NB4 (cell line): Measurements from ENCODE around the gene TP53.

Experiments
- DNase-seq: peaks from one replicate; pipeline ENCODE4 v3.0.0; 2010; ENCODE audit warnings: low read depth
- H3K4me3 ChIP-seq: one replicate; pipeline ENCODE4 v1.5.1; 2011; ENCODE audit warnings: mild to moderate bottlenecking, low read depth, low read length, moderate library complexity
- CTCF ChIP-seq: IDR thresholded peaks from one replicate; pipeline ENCODE4 v1.5.1; 2012; ENCODE audit warnings: low read depth, low read length
- MYC ChIP-seq: IDR thresholded peaks from 2 replicates; pipeline ENCODE4 v1.6.1; 2011; ENCODE audit warnings: low read depth, low read length
- POLR2A ChIP-seq: IDR thresholded peaks from 2 replicates; pipeline ENCODE4 v1.6.1; 2011; ENCODE audit warnings: mild to moderate bottlenecking; ENCODE audit not compliant: insufficient read length; ENCODE audit errors: extremely low read depth
- TF ChIP-seq, protein P1 (sequence below): IDR thresholded peaks from 2 replicates; pipeline ENCODE4 v1.6.1; 2011; ENCODE audit warnings: low read depth, low read length

The TP53 gene

DNA sequence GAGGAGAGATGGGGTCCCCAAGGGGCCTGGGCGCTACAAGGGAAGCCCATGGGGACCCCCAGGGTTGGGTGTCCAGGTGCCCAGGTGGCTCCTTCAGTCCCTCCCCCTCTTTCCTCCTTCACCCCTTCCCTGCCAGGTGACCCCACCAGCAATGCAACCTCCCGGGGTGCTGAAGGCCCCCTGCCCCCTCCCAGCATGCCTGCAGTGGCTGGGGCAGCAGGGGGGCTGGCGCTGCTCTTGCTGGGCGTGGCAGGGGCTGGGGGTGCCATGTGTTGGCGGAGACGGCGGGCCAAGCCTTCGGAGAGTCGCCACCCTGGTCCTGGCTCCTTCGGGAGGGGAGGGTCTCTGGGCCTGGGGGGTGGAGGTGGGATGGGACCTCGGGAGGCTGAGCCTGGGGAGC is 21.7 kb upstream of the TP53 start:
- H3K4me3 ChIP-seq = no peak overlapping the region
- no peak for DNase-seq
- no peak for TF ChIP-seq MYC
- TF ChIP-seq, protein P1, sequence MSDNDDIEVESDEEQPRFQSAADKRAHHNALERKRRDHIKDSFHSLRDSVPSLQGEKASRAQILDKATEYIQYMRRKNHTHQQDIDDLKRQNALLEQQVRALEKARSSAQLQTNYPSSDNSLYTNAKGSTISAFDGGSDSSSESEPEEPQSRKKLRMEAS = no peak

DNA sequence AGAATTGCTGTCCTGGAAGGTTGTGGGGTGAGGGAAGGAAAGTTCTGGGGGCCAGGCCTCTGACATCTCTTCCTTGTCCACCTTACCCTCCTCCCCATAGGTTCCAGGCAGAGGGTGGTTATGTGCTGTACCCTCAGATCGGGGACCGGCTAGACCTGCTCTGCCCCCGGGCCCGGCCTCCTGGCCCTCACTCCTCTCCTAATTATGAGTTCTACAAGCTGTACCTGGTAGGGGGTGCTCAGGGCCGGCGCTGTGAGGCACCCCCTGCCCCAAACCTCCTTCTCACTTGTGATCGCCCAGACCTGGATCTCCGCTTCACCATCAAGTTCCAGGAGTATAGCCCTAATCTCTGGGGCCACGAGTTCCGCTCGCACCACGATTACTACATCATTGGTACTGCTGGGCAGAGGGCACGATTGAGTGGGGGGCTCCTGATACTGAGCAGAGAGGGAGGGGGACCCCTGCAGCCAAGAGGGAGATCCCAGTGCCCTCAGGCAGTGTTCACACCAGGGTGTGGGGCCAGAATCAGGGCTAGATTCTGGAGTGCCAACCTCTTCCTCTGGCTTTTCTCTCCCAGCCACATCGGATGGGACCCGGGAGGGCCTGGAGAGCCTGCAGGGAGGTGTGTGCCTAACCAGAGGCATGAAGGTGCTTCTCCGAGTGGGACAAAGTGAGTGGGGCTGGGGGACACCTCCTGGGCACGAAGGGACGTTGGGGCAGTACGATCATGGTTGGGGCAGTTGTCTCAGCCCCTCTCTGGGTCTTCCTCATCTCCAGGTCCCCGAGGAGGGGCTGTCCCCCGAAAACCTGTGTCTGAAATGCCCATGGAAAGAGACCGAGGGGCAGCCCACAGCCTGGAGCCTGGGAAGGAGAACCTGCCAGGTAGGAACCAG is 20.8 kb upstream of the TP53 start:
- no peak overlapping the region for H3K4me3 ChIP-seq
- no peak for DNase-seq
- TF ChIP-seq, protein P1 = no peak
- TF ChIP-seq MYC (no peak), CTCF (no peak), POLR2A (no peak)

- no peak for DNase-seq
- TF ChIP-seq, protein P1 = no peak
- TF ChIP-seq MYC = no peak
- no peak for TF ChIP-seq CTCF
- TF ChIP-seq POLR2A = no peak
- H3K4me3 ChIP-seq = no peak overlapping the region
Observed at GRCh38 chr17:7707446-7707845, 20.2 kb upstream of the TP53 start.

GRCh38 chr17:7706631-7707354 is 19.5 kb upstream of the TP53 start:
- H3K4me3 ChIP-seq = no peak overlapping the region
- no peak for DNase-seq
- TF ChIP-seq, protein P1 = no peak
- TF ChIP-seq POLR2A (no peak), CTCF (no peak), MYC (no peak)

DNA sequence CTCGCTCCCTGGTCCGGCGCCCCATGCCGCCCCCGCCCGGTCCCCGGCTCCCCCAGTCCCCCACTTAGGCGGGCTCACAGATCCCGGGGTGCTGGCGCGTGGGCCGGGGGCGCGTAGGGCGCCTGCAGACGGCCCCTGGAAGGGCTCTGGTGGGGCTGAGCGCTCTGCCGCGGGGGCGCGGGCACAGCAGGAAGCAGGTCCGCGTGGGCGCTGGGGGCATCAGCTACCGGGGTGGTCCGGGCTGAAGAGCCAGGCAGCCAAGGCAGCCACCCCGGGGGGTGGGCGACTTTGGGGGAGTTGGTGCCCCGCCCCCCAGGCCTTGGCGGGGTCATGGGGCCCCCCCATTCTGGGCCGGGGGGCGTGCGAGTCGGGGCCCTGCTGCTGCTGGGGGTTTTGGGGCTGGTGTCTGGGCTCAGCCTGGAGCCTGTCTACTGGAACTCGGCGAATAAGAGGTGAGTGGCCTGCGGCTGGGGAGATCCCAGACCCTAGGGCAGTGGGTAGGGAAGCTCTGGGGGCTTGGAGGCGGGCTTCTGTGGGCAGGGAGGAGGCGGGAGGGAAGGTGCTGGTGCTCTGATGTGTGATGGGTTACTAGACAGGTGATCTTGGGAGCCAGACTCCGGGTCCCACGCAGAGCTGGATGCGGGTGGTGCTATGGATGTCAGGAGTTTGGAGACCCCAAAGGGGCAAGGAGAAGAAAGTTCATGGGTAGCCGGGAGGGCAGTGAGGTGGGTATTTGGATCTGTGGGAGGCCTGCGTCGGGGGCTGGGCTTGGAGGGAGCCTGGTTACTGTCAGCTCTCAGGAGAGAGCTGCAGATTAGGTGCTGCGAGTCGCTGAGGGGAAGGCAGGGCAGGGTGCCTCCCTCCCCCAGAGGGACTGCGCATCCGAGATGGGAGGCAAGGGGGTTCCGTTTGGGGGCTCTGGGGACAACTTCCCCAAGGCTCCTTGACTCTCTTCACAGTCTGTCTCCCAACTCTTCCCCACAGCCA is 18.3 kb upstream of the TP53 start:
- H3K4me3 ChIP-seq = no peak overlapping the region
- DNase-seq = no peak
- TF ChIP-seq POLR2A (no peak), CTCF (no peak), MYC (no peak)
- TF ChIP-seq, protein P1 = no peak
